HepG2 (cell line): ENCODE results near the gene MAVS. TPM values are rescaled to one million over a fixed set of nuclear protein-coding genes. Genes with fewer than 3 reads are reported as not detected.

ENCODE experiments used
- CC2D1A ChIP-seq: sonication (generic); formaldehyde crosslinking; IDR thresholded peaks from 2 replicates; pipeline ENCODE4 v1.8.1; 2023; ENCODE audit warnings: mild to moderate bottlenecking, missing genetic modification reagents
- CSRNP1 ChIP-seq: sonication (generic); formaldehyde crosslinking; IDR thresholded peaks from 2 replicates; pipeline ENCODE4 v1.8.1; 2023; ENCODE audit warnings: mild to moderate bottlenecking, missing genetic modification reagents
- GATAD1 ChIP-seq: IDR thresholded peaks from 2 replicates; pipeline ENCODE4 v1.6.1; 2016; ENCODE audit warnings: missing genetic modification reagents, missing compliant biosample characterization
- GRHL1 ChIP-seq: sonication (generic); formaldehyde crosslinking; conservative IDR thresholded peaks from 2 replicates; pipeline ENCODE4 v1.8.0; 2022; ENCODE audit warnings: missing genetic modification reagents
- GZF1 ChIP-seq: sonication (generic); formaldehyde crosslinking; IDR thresholded peaks from 2 replicates; pipeline ENCODE4 v1.5.1; 2020; ENCODE audit warnings: mild to moderate bottlenecking, missing genetic modification reagents
- HNRNPLL ChIP-seq: fragments of 200-400 bp; formaldehyde crosslinking; IDR thresholded peaks from 2 replicates; pipeline ENCODE4 v1.6.1; 2017; ENCODE audit warnings: mild to moderate bottlenecking, low read depth, low read length; ENCODE audit not compliant: poor library complexity, severe bottlenecking
- HNRNPUL1 ChIP-seq: fragments of 200-400 bp; formaldehyde crosslinking; IDR thresholded peaks from 2 replicates; pipeline ENCODE4 v1.6.1; 2017; ENCODE audit warnings: low read depth, mild to moderate bottlenecking, low read length, moderate library complexity
- KLF15 ChIP-seq: sonication (generic); formaldehyde crosslinking; IDR thresholded peaks from 2 replicates; pipeline ENCODE4 v1.8.1; 2023; ENCODE audit warnings: borderline replicate concordance, mild to moderate bottlenecking, inconsistent platforms, missing genetic modification reagents, mixed read lengths
- MED13 ChIP-seq: sonication (generic); formaldehyde crosslinking; IDR thresholded peaks from 2 replicates; pipeline ENCODE4 v1.5.0; 2020; ENCODE audit warnings: missing genetic modification reagents
- MIER3 ChIP-seq: IDR thresholded peaks from 2 replicates; pipeline ENCODE4 v1.6.1; 2016; ENCODE audit warnings: missing compliant biosample characterization, borderline replicate concordance
- PHF5A ChIP-seq: IDR thresholded peaks from one replicate; pipeline ENCODE4 v1.6.1; 2018; ENCODE audit warnings: low read depth, missing genetic modification reagents; ENCODE audit not compliant: unreplicated experiment
- SIN3A ChIP-seq: IDR thresholded peaks from 2 replicates; pipeline ENCODE4 v1.6.1; 2011; ENCODE audit warnings: low read depth, mild to moderate bottlenecking, control low read depth, low read length, borderline replicate concordance
- SOX6 ChIP-seq, 2 experiments: fragments of 450-650 bp in 1 of 2; sonication (generic) in 1 of 2; formaldehyde crosslinking in 1 of 2; IDR thresholded peaks; 2 replicates each; pipeline versions ENCODE4 v1.4.0 to v1.6.1; 2017 to 2020; ENCODE audit warnings: antibody characterized with exemption in 1 of 2, mild to moderate bottlenecking in 1 of 2, missing genetic modification reagents in 1 of 2
- TFDP2 ChIP-seq: sonication (generic); formaldehyde crosslinking; IDR thresholded peaks from 2 replicates; pipeline ENCODE4 v1.4.0; 2020; ENCODE audit warnings: missing genetic modification reagents
- ZBTB38 ChIP-seq: sonication (generic); formaldehyde crosslinking; IDR thresholded peaks from 2 replicates; pipeline ENCODE4 v1.5.1; 2020; ENCODE audit warnings: mild to moderate bottlenecking, missing genetic modification reagents
- ZMAT5 ChIP-seq: sonication (generic); formaldehyde crosslinking; IDR thresholded peaks from 2 replicates; pipeline ENCODE4 v1.5.0; 2020; ENCODE audit warnings: mild to moderate bottlenecking, low read depth, missing genetic modification reagents, borderline replicate concordance
- ZNF326 ChIP-seq: sonication (generic); formaldehyde crosslinking; IDR thresholded peaks from 2 replicates; pipeline ENCODE4 v1.4.0; 2020; ENCODE audit warnings: missing genetic modification reagents, borderline replicate concordance
- ZNF513 ChIP-seq: sonication (generic); formaldehyde crosslinking; conservative IDR thresholded peaks from 2 replicates; pipeline ENCODE4 v1.5.0; 2020; ENCODE audit warnings: missing genetic modification reagents
- ZNF576 ChIP-seq: sonication (generic); formaldehyde crosslinking; IDR thresholded peaks from 2 replicates; pipeline ENCODE4 v1.4.0; 2020; ENCODE audit warnings: mild to moderate bottlenecking, missing genetic modification reagents
- ZSCAN29 ChIP-seq: sonication (generic); formaldehyde crosslinking; conservative IDR thresholded peaks from 2 replicates; pipeline ENCODE4 v1.4.0; 2020; ENCODE audit warnings: mild to moderate bottlenecking, missing genetic modification reagents
- ZZZ3 ChIP-seq: sonication (generic); formaldehyde crosslinking; IDR thresholded peaks from 2 replicates; pipeline ENCODE4 v1.4.0; 2020; ENCODE audit warnings: missing genetic modification reagents, mild to moderate bottlenecking, borderline replicate concordance
- polyA plus RNA-seq, 8 experiments: library from polyadenylated mRNA; depleted of rRNA in 3 of 8; stranded (reverse) in 7 of 8; unstranded in 1 of 8; fragments of >200 nt; fragmentation: Illumina TruSeq in 4 of 8; extraction: Trizol in 4 of 8; gene quantifications; 2 replicates each; pipeline versions ENCODE4 v1.2.1 to v1.2.3, GENCODE V29; 2011 to 2016; ENCODE audit warnings: low read depth in 4 of 8, missing spikeins in 1 of 8, mixed read lengths in 1 of 8; ENCODE audit not compliant: insufficient read depth in 1 of 8
- total RNA-seq, 5 experiments: library from RNA; depleted of rRNA; stranded (reverse); fragments of >200 nt; fragmentation: Illumina TruSeq; extraction: Trizol; gene quantifications; 2 replicates each; pipeline ENCODE4 v1.2.3, GENCODE V29; 2016; ENCODE audit warnings: low read depth in 1 of 5

The MAVS gene
- total and polyA plus RNA-seq, 2 of the 13 experiments (the other 11 are each of a cell fraction or from before 2014, with no cell fraction given) = 27.3 to 36.6 TPM

GRCh38 chr20:3820048-3820900 lies 26.4 kb upstream of the MAVS start, which contains the start of gene AP5S1 (continued):
- TF ChIP-seq CSRNP1 (CRISPR knock-in tag) = peak; percentile 81
- TF ChIP-seq GZF1 (CRISPR knock-in tag) = peak; percentile 77; the same call in 1 of the 2 replicates
- TF ChIP-seq MED13 (CRISPR knock-in tag) = peak; percentile 60; the same call in 1 of the 2 replicates
- peak; percentile 96 for TF ChIP-seq HNRNPLL
- TF ChIP-seq CC2D1A (CRISPR knock-in tag) = peak; percentile 98
- TF ChIP-seq ZSCAN29 (CRISPR knock-in tag) = peak; percentile 96
- TF ChIP-seq ZMAT5 (CRISPR knock-in tag) = no peak
- TF ChIP-seq HNRNPUL1 = no peak
- no peak for TF ChIP-seq SOX6 (IDR thresholded peaks at IDR 0.05)
- peak; percentile 78 for TF ChIP-seq SOX6 (CRISPR knock-in tag; IDR thresholded peaks at IDR 0.05)
- peak; percentile 93 for TF ChIP-seq PHF5A
- peak; percentile 97 for TF ChIP-seq GATAD1 (CRISPR knock-in tag)
- peak; percentile 76; the same call in 1 of the 2 replicates for TF ChIP-seq ZNF576 (CRISPR knock-in tag)
- TF ChIP-seq GRHL1 (CRISPR knock-in tag) = no peak
- TF ChIP-seq KLF15 (CRISPR knock-in tag) = peak; percentile 94
- peak; percentile 98 for TF ChIP-seq ZNF513
- TF ChIP-seq ZZZ3 (CRISPR knock-in tag) = peak; percentile 97; the same call in 1 of the 2 replicates
- peak; percentile 70; the same call in 1 of the 2 replicates for TF ChIP-seq MIER3 (CRISPR knock-in tag)
- TF ChIP-seq TFDP2 (CRISPR knock-in tag) = peak; percentile 92
- peak; percentile 90 for TF ChIP-seq ZBTB38
- peak; percentile 92 for TF ChIP-seq SIN3A
- TF ChIP-seq ZNF326 (CRISPR knock-in tag) = no peak
